Activated gamma-delta T cell treated with anti-CD3 and anti-CD28 coated beads, Interleukin-2, amount 50 U/mL, for 16 hours (primary cell): ENCODE data around the gene TULP1.
"Not testable (repeated sequence)": the region's sequence is repeated elsewhere in the genome, so short reads cannot be mapped to it uniquely, and the experiment has no call there.

ENCODE experiments used
- DNase-seq: peaks from one replicate; pipeline ENCODE4 v3.0.0-alpha.2; 2020; ENCODE audit warnings: low read depth

Gene TULP1

DNA sequence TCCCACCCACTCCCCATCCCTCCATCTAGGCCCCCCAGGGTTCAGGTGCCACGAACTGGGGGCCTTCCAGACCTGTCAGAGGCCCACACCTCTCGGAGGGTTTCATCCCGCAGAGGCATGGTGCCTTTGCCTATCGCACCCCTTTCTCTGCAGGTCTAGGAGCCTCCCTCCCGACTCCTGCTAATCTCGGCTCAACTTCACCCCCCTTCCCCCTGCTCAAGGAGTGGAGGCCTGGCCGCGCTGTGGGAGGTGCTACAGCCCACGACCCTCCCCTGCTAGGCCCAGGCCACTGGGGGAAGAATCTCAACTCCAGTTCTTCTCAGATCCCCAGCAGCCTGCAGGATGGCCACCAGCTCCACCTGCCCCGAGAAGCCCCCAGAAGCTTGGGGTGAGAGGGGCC, at the start of gene TULP1:
TULP1 (minus strand) TSS at position 157 of the 400 bp plus-strand sequence; CDS start at position 119, 38 bp downstream.
- DNase-seq: no peak

DNA sequence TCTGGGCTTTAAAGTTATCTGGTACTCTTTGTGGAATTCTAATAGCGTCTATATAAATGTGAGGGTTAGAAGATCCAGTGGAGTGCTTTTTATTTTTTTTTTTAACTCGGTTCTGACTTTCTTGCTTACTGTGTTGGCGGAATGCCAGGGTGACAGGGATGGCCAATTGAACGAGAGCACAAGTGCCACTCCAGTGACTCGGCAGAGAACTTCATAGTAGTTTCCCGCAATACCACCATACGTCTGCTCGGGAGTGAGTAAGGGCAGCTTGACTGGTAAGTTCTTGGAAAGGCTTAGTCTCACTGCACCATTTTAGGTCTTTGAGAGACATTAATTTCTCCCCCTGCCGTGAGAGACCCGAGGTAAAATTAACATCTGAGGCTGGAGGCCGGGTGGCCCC, 49.4 kb upstream of the TULP1 start:
- no peak for DNase-seq

DNA sequence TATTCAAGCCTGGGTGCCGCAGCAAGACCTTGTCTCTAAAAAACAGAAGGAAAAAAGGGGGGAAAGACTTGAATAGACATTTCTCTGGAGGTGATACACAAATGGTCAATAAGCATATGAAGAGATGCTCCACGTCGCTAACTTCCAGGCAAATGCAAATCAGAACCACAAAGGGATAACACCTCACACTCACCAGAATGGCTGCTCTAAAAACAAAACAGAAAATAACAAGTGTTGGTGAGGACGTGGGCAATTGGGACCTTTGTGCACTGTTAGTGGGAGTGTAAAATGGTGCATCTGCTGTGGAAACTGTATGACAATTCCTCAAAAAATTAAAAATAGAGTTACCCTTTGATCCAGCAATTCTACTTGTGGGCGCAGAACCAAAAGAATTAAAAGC, 48.4 kb upstream of the TULP1 start:
- no peak for DNase-seq

DNA sequence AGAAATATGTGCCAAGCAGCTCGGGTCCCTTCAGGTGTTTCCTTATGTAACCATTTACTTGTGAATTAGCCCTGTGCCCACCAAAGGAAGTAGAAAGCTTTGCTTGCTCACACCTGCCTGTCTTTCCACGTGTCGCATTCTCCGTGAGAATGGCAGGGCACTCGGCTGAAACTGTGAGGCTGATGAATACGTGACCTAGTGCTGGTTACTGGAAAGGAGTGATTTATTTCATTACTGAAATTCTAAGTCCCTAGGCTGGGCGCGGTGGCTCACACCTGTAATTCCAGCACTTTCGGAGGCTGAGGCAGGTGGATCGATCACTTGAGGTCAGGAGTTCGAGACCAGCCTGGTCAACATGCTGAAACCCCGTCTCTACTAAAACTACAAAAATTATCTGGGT, 45.9 kb upstream of the TULP1 start:
- DNase-seq: no peak

DNA sequence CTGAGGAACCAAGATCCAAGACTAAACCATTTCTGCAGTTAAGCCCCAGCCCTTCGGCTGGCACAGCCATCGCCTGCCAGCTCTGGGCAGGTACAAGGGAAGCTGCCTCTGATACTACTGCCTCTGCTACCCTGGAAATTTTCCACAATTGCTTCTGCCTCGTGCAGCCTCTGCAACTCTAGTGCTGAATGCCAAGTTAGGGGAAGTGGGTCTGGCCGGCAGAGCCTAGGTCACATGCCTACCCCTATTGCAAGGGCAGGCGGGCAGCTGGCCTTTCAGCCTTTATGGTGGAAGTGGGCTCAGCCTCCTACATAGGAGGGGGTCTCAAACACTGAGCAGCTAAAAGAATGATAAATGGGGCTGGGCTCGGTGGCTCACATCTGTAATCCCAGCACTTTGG, 44.5 kb upstream of the TULP1 start:
- no peak for DNase-seq

DNA sequence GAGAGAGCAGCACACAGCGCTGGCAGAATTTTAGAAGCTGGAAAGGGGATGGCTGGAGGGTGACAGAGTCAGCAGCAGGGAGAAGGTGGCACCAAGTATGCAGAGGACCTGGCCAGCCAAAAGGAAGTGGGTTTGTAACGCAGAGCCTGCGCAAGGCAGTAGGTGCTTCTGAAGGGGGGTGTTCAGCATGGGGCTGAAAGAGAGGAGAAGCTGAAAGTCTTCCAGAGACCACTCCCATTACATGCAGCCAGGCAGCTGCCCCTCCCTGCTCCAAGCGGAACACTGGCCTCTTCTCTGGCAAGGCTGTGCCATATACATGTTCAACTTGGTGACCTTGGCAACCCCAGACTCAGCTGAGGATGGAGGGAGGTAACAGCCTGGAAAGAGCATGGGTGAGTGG, 42.1 kb upstream of the TULP1 start:
- DNase-seq: no peak

DNA sequence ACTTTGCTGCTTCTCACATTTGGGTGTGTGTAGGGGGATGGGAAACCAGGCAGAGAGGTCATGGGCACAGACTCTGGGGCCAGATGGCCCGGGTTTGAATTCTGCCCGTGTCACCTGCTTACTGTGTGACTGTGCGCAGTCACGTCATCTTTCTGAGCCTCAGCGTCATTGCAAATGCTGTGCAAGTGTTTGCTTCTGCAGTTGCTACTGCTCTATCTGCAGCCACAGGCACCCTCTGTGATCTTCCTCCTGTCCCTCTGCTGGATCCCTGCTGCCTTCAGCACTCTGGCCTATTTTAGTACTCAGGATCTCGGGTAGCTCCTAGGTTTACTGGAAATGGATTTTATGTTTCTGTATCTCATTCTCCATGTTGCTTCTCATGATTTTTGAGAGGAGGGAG, 40.6 kb upstream of the TULP1 start:
- no peak for DNase-seq

DNA sequence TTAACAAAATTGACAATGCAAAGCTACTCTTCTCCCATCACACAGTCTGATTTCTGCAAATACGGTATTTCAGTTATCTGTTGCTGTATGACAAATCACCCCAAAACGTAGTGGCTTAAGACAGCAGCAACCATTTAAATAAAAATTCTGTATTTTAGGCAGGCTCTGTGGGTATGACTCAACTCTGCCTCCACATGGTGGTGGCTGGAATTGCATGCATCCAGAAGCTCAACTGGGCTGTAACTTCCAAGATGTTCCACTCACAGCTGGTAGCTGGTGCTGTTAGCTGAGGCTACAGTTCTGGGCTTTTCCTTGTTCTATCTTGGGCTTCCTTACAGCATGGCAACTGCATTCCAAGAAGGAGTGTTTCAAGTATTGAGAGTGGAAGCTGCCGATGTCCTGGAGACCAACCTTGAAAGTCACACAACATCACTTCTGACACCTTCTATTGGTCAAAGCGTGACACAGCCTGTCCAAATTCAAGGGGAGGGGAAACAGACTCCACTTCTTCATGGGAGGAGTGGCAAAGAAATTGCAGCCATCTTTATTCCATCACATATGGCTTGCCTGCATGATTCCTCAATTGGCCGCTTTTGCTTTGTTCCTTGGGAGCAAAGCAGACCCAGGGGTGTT, 39.7 kb upstream of the TULP1 start:
- peak; percentile 33 for DNase-seq

DNA sequence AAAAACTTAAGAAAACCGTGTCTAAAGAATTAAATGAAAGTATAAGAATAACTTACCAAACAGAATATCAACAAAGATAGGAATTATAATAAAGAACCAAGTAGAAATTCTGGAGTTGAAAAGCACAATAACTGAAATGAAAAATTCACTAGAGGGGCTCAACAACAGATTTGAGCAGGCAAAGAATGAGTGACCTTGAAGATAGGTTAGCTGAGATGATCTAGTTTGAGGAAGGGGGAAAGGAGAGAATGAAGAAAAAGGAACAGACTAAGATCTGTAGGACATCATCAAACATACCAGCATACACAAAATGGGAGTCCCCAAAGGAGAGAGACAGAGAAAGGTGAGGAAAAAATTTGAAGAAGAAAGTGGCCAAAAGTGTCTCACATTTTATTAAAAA, 37.7 kb upstream of the TULP1 start:
- no peak for DNase-seq

DNA sequence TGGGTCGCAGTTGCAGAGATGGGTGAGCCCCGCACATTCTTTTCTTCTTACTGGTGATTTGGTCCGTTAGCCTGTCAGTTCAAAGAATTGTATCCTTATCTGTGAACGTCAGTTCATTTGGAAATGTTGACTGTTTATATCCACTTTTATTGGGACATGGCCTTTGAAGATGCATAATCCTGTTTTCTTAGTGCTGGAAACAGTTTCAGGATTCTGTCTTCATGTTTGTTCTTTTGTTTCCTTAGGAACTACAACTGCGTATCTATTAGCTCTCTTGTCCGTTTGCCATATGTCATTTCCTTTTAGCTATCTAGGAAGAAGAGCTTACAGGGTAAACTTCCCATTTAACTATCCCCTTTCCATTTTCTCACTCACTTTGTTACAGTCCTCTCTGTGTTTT, 35.0 kb upstream of the TULP1 start:
- DNase-seq: no peak

DNA sequence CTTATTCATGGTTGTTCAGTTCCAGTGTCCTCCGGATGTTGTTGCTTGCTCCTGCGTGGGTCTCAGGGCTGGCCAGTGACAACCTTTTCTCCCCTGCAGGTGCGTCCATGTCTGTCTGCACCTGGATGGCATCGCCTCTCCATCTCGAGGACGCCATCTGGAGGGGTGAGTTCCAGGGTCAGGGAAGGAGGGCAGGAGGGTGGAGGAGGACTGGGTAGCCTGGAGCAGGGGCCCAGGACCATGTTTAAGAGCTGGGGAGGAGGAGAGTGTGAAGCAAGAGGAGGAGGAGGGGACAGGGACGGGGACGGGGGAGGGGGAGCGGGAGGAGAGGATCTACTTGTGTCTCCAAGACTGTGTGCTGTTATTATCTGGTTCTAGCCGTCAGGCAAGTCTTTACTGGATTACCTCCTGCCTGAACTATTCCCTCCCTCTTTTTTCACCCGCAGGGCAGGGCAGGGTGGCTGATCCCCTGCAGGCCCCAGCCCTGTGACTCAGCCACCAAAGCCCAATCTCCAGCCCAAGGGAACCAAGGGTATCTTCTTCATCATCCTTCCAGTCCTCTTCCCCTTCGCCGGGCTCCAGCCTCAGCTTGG, 32.2 kb upstream of the TULP1 start:
- DNase-seq: no peak

DNA sequence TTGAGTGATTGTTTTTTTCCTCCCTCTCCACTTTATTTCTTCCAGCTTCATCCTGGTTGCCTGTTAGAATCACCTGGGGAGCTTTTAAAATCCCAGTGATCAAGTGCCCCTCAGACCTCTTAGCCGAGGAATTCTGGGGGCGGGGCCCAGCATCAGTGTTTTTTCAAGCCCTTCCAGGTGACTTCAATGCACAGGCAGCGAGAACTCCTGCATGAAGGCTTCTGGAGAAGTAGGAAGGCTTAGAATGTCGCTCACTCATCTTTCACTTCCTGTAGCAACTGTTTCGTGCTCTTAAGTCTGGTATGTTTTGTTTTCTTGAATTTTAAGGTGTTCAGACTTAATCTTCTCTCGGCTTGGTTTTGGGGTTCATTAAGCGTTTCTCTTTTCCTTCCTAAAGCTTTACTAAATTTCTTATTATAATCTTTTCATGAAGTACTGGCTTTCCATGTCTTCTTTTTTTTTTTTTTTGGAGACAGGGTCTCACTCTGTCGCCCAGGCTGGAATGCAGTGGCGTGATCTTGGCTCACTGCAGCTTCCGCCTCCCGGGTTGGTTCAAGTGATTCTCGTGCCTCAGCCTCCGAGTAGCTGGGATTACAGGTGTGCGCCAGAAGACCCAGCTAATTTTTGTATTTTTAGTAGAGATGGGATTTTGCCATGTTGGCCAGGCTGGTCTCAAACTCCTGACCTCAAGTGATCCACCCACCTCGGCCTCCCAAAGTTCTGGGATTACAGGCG, 30.9 kb upstream of the TULP1 start:
- no peak for DNase-seq

DNA sequence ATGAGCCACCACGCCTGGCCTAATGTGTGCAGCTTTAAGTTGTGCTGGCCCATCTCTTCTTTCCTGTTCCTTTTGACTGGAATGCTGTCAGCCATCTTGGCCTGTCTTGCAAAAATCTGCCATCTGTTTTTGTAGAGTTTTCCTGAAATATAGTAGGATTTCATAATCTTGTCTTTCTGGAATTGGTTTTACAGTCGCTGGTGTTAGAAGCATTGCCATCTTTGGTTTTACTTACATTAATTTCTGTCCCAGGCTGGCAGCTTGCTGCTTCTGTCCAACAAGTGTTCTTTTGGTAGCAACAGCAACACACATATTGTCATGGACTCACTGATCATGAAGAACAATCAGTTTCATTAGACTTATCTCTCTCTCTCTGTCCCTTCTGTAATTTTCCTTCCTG, 29.1 kb upstream of the TULP1 start:
- no peak for DNase-seq

DNA sequence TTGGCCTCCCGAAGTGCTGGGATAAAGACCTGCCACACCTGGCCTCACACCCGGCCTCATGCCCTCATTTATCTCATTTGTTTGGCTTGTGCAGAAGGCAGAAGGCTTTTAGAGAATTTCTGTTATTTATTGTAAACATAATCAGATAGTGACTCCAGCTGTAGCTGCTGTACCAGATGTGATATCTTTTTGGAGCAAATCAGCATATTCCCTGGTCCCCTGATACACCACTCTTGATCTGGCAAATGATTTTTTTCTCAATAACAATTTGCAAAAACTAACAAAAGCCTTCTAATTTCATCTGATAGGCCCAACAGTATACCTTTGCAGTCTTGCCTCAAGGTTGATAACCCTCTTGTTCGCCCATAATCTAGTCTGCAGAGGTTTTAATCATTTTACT, 26.5 kb upstream of the TULP1 start:
- DNase-seq: no peak

DNA sequence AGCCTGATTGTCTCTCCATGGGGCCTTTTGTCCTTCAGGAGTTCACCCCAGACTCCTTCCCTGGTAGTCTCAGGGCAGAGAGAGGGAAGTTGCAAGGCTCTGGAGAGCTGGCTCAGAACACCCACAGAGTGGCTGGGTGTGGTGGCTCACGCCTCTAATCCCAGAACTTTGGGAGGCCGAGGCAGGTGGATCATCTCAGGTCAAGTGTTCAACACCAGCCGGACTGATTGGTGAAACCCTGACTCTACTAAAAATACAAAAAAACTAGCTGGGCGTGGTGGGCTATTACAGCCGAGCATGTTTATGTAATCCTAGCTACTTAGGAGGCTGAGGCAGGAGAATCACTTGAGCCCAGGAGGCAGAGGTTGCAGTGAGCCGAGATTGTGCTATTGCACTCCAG, 23.2 kb upstream of the TULP1 start:
- DNase-seq: not testable (repeated sequence)

DNA sequence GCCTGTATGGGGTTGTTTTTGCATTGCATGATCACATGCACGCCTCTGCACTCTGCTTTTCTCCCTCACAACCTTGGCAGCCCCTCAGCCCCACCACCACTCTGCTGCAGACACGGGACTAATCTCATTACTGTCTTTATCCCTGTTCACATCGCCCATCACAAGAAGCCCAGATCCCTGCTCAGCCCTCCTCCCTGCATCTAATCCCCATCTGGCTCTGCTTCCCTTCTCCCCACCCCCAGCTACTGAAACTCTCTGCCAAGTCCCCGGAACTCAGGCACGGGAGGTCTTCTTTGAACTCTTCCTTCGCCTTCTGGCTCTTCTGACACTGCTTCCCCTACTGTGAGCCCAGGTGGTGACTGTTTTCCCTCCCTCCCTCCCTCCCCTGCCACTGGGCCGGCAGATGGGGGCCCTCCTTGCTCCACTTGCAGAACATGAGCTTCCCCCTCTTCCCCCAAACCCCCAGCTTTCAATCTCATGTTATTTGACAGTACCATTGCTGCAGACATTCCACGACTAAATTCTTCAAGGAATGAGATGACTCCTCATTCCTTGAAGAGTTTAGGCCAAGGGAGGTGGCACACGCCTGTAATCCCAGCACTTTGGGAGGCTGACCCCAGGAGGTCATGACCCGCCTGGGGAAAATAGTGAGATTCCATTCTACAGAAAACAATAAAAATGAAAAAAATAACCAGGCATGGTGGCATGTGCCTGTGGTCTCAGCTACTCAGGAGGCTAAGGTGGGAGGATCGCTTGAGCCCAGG, 21.9 kb upstream of the TULP1 start:
- no peak for DNase-seq

DNA sequence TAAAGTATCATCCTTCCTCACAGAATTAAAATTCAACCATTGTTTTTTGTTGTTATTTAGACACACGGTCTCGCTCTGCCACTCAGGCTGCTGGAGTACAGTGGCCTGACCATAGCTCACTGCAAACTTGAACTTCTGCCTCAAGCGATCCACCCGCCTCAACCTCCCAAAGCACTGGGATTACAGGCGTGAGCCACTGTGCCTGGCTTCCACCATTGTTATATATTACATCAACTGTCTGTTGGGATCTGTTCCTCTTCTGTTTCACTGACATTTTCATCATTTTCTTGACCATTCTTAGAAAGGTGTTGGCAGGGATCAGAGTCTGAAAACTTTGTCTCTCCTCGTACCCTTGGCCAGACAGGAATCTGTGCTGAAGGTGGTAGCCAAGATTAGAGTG, 21.3 kb upstream of the TULP1 start:
- DNase-seq: no peak

DNA sequence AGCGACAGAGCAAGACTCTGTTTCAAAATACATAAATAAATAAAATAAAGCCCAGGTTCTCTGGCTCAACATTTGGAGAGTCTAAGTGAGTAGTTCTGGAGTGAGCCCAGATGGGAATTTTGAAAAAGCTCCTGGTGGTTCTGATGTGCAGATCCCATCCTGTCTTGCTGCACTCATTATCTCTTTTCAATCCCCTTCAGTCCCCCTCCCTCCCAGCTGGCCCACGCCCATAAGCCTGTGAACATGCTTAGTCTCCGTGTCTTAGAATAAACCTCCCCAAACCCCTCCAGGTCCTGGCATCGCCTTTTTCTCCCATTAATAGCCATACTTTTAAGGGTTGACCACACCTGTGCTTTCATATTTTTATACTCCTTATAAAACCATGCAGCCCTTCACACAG, 19.4 kb upstream of the TULP1 start:
- no peak for DNase-seq

DNA sequence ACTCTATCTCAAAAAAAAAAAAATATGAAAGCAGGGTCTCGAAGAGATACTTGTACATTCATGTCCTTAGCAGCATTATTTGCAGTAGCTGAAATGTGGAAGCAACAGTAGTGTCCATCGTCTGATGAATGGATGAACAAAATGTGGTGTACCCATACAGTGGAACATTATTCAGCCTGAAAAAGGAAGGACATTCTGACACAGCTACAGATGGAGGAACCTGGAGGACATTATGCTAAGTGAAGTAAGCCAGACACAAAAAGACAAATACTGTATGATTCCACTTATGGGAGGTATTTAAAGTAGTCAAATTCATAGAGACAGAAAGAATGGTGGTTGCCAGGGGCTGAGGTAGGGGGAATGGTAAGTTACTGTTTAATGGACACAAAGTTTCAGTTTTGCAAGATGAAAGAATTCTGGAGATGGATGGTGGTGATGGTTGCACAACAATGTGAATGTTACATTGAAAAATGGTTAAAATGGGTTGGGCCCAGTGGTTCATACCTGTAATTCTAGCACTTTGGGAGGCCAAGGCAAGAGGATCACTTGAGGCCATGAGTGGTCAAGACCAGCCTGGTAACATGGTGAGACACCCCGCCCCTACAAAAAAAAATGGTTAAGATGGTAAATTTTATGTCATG, 11.8 kb upstream of the TULP1 start:
- no peak for DNase-seq

DNA sequence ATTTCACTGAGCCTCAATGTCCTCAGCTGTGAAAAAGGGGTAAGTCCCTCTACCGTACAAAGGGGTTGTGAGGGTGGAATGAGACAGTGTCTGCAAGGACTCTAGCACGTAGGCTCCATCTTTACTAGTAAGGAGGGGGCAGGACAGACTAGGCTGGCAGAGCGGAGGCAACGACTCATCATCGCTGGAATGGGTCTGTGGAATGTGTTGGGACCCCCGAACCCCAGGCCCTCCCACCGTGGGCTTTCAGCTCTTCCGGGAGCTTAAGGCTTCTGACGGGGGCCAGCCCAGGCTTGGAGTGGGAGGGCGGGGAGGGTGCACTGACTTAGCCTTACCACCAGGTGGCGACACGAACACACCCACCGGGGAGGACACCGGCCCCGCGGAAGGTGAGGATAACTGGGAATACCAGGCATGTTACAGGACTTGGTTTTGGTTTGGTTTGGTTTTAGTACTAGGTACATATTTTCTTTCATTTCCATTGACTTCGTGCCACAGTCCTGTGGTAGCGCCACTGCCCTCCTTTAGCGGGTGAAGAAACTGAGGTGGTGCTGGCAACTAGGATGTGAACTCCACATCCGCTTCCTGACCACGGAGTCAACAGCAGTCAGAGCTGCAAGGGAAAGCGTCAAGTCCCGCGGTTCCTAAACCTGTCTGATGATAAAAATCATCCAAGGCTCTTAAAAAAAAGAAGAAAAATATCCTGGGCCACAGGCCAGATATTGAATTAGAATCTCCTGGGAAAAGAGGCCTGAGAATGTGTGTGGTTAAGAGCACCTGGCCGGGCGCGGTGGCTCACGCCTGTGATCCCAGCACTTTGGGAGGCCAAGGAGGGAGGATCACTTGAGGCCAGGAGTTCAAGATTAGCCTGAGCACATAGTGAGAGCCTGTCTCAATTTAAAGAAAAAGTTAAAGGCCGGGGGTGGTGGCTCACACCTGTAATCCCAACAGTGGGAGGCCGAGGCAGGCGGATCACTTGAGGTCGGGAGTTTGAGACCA, 10.3 kb upstream of the TULP1 start:
- peak; percentile 68 for DNase-seq

DNA sequence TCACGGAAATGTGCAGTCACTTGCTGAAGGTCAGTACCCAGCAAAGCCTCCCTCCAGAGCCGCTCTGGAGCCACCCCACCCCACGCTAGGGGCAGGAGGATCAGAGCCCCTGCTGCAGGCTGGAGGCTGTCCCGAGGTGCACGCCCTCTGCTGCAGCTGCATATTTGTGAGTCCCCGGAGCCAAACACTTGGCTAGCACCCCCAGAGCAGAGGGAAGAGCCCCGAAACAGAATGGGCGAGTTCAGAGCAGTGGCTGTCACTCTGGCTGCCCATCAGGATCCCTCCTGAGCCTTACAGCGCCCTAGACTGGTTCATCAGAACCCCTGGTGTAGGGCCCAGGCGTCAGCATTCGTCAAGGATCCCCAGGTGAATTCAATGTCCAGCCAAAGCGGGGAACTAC, 9.5 kb upstream of the TULP1 start:
- DNase-seq: no peak
